ENCODE results near the gene FBXL16. TPM values are rescaled to one million over a fixed set of nuclear protein-coding genes. Genes with fewer than 3 reads are reported as not detected.

FBXL16 gene
- total RNA-seq, 1 experiment from 2014 or later = 9.9 TPM

DNA sequence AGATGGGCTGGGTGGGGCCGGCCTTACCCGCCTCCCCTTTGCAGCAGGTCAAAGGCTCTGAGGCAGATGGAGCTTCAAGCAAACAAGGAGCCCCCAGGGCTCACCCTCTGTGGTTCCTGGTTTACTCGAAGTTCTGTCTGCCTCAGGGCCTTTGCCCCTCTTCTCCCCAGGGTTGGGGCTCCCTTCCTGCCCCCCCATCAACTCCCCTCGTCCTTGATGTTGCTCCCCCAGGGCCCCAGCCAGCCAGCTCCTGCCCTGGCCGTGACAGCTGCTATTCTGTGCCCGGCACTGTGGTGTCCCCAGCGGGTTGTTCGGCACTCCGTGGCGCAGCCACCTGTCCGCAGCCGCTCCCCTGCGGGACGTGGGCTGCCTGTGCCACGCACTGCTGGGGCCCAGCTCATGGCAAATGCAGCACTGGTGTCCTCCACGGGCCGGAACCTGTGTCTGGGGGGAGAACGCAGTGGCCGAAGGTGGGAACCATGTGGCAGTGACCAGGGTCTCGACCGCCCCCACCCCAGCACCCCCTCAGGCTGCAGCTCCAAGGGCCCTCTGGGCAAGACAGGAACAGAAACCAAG, 5.0 kb upstream of the FBXL16 start:
- DNase-seq (ENCODE audit: low spot score) = no peak

DNA sequence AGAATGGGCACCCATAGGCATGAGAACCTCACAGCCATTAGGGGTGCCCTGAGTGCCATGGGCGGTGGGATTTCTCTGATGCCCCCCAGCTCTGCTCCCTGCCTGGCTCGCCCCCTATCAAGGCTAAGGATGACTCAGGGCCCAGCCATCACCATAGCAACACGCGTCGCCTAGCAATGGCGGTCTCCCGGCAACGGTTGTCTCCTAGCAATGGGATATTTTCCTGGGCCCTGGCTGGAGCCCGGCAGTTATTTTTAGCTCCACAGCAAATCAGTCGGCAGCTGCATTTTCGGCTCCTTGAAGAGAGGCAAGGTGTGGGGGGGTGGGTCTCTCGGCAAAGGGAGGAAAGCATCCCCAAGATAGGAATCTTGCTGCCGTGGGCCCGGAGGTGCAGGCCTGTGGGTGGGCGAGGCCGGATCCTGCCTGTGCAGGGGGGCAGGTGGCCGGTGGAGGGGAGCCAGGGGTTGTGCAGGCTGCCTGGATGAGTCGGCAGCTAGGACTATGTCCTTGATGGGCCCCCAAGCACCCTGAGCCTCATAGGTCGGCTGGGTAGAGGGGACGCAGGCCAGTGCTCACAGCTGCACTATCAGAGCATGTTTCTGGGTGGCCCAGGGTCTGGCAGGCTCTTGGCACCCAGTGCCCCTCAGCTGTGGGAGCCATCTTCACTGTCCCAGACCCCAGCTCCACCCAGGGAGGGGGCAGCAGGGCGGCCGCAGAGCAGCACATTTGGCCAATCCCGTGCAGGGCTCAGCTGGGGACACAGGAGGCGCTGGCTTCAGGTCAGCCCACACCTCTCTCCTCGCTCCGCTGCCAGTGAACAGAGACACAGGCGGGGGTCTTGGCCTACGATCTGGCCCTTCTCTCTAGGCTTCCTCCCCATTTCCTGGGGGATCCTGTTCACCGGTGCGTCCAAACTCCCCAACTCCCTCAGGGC, 4.2 kb upstream of the FBXL16 start:
- DNase-seq (ENCODE audit: low spot score) = peak; percentile 92

DNA sequence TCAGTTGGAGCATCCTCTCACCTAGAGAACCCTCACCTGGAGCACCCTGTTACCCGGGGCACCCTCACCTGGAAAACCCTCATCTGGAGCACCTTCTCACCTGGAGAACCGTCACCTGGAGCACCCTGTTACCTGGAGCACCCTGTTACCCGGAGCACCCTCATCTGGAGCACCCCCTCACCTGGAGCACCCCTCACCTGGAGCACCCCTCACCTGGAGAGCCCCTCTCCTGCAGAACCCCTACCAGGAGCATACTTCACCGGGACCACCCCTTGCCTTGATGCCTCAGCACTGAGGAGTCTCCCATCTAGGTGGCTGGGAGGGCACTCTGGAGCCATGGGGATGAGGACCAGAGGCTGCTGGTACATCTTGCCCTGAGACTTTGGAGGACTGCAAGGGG, 3.4 kb upstream of the FBXL16 start:
- no peak for DNase-seq (ENCODE audit: low spot score)

DNA sequence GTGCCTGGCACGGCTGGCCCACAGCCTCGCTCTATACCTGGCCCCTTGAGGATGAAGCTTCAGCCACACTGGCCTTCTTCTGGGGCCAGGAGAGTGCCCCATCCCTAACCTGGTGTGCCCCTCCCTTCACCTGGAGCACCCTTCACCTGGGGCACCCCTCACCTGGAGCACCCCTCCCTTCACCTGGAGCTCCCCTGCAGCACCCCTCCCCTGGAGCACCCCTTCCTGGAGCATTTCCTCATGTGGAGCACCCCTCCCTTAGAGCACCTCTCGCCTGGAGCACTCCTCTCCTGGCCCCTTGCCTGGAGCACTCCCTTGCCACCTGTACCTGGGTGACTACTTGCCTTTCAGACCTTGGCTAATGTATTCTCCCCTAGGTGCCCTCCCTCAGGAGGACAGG, 2.4 kb upstream of the FBXL16 start:
- DNase-seq (ENCODE audit: low spot score) = no peak

DNA sequence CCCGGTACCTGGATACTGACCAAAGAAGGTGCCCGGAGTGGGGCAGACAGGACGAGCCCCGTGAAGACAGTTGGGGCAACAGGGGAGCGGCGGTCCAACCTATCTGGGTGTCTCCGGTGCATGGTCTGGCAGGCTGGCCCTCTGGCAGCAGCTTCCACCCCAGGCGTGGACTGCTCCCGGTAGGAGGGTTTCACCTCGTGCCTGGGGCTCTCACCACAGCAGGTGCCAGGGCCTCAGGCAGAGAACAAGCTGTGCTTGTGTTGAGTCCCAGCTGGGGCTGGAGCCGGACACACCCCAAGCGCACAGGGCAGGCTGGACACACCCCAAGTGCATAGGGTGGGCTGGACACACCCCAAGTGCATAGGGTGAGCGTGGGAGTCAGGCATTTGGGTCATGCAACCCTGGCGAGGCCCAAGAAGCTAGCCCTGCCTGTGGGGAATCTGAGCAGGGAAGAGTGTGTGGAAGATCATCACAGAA, 1.5 kb upstream of the FBXL16 start:
- no peak for DNase-seq (ENCODE audit: low spot score)

DNA sequence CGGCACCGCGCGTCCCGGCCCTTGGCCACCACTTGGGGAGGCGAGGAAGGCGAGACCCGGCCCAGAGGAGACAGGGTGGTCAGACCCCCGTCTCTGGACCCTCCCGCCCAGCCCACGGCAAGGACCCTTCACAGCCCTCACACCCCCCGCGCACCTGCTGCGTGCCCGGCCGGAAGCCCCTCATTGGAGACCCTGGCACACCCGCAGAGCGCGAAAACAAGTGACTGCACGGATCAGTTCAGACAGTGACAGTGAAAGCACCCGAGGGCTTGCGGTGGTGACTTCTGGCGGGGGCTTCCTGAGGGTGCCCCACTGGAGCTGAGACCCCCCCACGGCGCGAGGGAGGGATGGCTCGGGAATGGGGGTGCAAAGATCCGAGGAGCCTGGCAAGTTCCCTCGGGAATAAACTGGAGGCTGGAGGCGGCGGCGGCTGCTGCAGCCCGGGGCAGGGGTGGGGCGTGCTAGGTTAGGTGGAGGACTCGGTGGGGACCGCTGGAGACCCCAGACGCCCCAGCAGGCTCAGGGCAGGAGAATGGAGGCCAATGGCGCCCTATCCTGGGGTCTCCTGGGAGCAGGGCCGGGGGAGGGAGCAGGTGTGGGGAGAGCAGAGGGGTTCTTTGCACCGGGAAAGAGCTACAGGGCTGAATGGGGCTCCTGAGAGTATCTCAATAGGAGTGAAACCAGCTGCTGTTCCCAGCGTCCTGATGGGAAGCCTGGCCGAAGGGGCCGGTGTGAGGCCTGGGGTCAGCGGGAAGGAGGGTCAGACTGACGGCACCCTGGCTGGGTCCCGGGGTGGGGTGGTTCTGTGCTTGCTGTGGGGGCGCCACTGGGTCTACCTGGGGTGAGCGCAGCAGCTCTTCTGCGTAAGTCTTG, 824 bp upstream of the FBXL16 start:
- DNase-seq (ENCODE audit: low spot score) = no peak

DNA sequence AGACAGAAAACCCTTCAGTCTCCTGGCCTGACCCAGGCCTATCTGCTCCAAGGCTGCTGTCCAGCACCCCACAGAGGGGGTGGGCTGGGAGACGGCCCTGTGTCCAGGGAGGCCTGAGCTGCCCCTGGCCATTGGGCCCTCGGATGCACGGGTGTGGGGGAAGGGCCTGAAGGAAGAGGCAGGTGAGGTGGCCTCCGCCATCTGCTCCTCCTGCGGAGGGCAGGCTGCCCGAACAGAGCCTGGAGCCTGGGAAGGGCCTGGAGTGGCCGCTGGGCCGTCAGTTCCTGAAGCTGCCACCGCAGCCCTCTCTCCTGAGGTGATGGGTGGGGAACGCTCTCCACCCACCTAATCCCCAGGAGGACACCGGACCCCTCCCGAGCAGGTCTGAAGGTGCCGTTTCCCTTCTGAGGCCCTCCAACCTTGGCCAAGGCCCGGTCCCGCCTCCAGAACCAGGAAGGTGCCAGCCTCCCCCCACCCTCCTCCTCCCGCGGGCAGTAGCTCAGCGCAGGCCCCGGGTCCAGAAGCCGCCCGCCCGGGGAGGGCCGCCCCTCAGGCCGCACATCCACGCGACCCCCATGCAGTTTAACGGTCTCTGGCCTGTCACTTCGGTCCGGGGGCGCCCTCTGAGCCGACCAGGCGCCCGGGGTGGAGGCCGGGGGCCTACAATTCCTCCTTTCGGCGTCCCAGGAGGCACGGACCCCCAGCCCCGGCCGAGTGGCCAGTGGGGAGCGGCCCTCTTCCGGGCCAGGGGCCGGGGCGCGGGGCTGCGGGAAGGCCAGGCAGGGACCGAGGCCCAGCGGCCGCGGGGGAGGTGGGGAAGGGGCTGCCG, 835 bp downstream of the FBXL16 start:
- DNase-seq (ENCODE audit: low spot score) = no peak

DNA sequence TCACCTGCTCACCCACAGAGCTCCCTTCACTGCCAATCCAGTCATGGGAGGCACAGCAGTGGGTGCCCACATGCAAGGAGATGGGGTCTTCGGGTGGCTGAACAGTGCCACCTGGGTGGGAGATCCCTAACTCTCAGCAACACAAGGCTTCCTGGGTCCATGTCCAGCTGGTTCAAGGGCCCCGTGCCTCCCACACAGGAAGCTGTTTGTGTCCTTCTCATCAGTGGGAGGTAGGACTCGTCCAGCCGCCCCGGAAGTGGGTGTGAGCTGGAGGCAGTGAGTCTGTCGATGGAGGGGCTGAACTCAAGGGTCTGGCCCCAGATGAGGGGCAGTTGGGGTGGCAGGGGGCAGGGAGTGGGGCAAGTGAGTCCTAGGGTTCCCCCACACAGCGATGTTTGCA, 1.6 kb downstream of the FBXL16 start:
- no peak for DNase-seq (ENCODE audit: low spot score)

DNA sequence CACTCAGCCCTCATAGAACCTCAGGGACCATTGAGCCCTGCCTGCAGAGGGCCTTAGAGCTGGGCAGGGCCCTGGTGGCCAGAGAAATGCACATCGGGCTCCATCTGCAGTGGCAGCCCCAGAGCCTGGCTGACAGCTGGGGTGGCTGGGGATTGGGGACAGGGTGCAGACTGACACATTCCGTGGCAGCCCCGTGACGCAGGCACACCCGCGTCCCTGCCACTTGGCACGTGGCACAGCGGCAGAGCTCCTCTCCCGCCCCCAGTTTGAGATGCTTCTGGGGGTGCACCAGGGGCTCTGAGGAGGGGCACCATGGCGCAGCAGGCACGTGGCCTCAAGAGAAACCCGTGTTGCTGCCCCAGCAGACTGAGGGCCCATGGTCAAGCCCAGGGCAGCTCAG, 2.2 kb downstream of the FBXL16 start:
- DNase-seq (ENCODE audit: low spot score) = no peak

DNA sequence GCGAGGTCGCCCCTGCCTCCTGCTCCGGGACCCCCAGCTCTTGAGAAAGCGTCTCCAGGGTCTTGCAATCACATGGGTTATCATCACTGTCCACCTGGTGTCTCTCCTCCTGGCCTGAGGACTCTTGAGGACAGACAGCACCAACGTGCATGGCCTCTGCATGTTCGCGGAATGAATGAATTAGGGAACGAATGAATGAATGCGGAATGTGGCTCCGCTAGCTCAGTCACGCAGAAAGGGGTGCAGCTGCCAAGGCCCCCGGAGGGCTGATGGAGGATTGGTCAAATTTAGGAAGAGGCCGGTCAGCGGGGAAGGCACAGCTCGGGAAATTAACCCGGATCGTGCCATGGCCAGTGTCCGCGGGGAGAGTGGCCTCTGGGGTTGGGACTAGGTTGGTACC, 3.3 kb downstream of the FBXL16 start:
- no peak for DNase-seq (ENCODE audit: low spot score)

DNA sequence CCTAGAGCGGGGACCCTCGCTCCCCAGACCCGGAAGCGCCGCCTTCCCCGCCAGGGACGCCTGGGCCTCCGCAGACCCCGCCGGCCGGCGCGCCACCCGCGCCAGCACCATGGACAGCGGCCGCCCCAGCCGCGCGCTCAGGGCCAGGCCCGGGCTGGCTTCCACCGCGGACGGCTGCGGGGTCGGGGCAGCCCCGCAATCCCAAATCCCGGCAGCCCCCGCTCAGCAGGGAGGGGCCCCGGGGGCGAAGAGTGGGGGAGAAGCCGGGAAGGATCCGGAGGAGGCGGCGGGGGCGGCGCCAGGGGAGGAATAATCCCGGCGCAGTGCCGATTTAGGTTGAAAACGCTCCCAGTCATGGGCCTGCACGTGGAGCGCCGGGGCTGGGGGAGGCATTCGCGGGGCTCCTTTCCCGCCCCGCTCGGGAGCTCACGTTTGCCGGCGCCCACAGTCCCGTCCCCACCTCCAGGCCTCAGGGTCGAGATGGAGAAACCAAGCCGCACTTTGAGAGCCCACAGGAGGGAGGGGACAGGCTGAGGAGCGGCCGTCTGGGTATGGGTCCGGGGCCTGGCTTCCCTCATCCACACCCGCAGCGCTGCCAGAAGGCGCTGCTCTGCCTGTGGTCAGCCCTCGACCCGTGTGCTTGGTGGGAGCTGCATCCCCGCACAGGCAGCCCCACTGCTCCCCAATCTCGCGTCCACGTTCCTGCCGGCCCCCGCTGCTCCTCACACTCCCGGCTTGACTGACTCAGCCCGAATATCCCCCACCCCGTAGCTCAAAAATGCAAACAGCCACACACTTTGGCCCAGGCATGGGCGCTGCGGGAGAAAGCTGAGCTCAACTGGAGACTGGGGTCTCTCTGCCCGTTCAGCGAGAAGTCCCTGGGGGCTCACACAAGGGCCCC, 4.7 kb downstream of the FBXL16 start:
- DNase-seq (ENCODE audit: low spot score) = no peak

DNA sequence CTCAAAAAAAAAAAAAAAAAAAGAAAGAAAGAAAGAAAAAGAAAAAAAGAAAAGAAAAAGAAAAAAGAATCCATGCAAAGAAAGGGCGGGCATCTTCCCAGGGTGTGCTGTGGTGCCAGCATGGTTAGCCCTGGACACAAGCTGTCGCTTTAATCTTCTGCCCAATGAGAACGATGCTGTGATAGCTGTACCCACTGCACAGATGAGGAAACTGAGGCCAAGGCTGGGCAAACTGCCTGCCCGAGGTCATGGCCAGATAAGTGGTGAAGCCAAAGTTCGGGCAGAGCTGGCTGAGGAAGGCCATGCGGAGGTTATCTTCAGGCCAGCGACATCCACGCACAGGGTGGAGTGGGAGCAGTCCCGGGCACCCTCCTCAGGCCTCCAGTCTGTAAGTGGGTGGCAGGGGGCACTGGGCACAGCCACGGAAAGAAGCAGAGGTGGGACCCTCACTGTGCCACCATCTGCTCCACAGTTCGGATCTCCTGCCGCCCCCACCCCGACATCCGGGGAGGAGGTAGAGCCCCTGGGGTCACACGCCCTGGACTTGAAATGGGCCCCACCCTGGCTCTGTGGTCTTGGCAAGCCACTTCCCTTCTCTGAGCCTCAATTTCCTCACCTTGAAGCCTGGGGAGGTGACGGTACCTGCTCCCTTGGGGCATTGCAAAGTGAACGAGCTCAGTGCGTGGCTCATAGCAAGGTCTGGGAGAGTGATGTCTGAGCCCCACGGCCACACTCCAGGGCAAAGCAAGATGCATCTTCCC, 6.5 kb downstream of the FBXL16 start:
- DNase-seq (ENCODE audit: low spot score) = no peak

DNA sequence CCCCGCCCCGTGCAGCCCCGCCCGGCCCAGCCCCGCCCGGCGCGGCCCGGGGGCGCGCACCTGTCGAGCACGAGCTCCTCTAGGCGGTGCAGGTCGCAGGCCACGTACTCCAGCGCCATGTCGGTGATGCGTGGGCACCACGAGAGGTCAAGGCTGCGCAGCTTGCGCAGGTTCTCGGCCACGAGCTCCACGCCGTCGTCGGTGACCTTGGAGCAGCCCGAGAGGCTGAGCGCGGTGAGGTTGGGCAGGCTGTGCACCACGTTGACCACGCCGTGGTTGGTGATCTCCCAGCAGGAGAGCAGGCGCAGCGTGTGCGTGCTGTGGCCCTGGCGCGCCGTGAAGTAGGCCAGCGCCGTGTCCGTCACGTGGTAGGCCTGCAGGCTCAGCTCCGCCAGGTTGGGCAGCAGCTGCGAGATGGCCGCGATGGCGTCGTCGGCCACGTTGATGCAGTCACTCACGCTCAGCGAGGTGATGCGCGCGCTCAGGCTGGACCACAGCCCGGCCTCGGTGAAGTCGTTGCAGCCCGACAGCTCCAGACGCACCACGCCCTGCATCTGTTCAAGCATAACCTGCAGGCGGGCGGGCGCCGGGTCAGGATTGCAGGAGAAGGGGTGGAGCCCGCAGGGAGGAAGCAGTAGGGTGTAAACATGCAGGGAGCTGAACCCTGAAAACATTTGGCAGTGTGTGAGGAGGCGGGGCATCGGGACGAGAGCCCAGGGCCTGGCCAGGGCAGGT, 10.1 kb downstream of the FBXL16 start:
- no peak for DNase-seq (ENCODE audit: low spot score)

DNA sequence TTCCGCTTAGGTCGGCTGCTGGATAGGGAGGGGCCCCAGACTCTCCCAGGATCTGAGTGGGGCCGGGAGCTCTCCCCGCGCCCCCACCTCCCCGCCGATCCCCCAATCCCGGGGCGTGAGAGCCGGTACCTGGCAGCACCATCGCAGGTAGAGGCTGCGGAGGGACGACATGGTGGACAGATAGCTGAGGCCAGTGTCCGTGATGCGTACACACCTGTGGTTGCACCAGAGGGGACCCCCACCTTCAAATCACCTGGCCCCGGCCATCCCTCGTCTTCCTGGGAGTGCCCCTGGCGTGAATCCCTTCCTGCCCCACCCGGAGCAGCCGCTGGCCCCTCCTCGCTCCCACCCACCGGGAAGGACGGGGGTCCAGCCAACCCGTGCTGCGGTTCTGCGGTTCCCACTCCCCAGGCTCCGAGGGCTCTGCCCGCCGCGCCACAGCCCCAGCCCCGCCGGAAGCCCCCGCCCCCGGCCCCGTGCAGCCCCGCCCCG, 10.7 kb downstream of the FBXL16 start:
- DNase-seq (ENCODE audit: low spot score) = no peak

DNA sequence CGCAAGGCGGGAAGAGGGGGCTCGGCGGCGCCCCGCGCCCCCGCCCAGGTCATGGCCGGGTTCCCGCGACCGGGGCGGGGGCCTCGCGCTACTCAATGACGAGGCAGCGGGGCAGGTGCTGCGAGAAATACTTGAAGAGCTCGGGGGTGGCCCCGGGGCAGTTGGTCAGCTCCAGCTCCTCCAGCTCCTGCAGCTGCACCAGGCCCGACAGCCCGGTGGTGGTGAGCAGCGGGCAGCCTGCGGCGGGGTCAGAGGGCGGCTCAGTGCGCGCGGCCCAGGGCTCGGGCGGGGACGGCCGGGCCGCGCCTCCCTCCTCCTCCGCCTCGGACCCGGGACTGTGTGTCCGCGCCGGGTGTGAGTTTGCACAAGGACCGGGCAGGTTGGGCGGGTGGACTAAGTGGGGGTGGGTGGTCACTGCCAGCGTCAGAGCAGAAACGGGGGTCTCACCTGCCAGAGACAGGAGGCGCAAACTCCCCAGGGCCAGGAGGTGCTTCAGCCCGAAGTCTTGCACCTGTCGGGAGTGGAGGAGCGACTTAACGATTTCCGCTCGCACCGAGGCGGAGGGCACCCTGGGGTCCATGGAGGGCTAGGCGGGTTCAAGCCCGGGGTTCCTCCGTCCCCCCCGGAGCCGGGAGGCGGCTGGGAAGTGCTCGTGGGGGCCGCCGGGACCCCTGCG, 11.3 kb downstream of the FBXL16 start:
- no peak for DNase-seq (ENCODE audit: low spot score)

DNA sequence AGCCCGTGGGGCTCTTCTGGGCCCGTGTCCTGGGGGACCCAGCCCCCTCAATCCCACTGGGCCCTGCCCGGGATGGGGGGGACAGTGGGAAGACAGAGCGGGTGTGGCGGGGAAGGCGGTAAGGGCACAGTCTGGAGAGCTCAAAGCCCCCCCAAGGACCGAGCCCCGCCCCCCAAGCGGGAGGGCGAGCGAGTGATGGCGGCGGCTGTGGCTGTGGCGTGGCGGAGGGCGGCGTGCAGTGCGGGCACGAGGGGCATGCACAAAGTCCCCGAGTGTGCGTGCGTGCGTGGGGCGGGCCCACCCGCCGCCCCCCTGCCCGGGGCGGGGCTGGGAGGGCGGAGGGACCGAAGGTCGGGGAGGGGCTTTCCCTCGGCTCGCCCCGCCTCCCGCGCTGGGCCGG, 11.8 kb downstream of the FBXL16 start:
- DNase-seq (ENCODE audit: low spot score) = no peak

DNA sequence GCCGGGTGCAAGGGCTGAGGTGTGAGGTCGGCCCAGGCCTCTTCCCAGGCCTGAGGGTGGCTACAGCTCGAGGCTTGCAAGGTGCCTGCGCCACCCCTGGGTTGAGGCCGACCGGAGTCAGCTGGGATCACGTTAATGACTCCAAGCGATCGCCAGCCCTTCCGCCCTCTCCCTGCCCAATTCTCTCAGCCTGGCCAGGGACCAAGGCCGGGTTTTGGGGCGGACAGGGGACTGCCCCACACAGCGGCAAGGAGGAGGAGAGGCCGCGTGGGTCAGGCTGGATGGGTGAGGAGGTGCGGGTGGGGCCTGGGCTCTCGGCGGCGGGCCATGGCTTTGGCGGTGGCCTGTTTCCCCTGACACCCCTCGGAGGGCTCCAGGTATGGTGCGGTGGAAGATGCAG, 12.2 kb downstream of the FBXL16 start:
- DNase-seq (ENCODE audit: low spot score) = no peak
